GM23338 (cell line): ENCODE measurements around the gene TMEM182. TPM values are rescaled to one million over a fixed set of nuclear protein-coding genes. Genes with fewer than 3 reads are reported as not detected.

Experiments
- ATAC-seq: fragments of 200-7000 bp; cut with Tn5 transposase; 3 replicates; pipeline ENCODE4 v1.9.1; 2020
- DNase-seq: peaks from one replicate; pipeline ENCODE4 v3.0.0-alpha.2; 2015; ENCODE audit warnings: low spot score
- H2AFZ ChIP-seq: fragments of 200-600 bp; sonication (generic); 2 replicates; pipeline ENCODE4 v1.8.0; 2016; ENCODE audit warnings: antibody characterized with exemption, mild to moderate bottlenecking, moderate library complexity
- H3F3A ChIP-seq: fragments of 200-600 bp; sonication (generic); replicated peaks from 2 replicates; pipeline ENCODE4 v1.8.0; 2017; ENCODE audit warnings: antibody characterized with exemption, mixed run types, low read depth
- H3K27ac ChIP-seq: fragments of 200-600 bp; sonication (generic); 2 replicates; pipeline ENCODE4 v1.6.1; 2016; ENCODE audit warnings: low read depth
- H3K27me3 ChIP-seq: fragments of 200-600 bp; sonication (generic); 2 replicates; pipeline ENCODE4 v1.8.0; 2016; ENCODE audit warnings: mild to moderate bottlenecking, mixed run types, moderate library complexity; ENCODE audit not compliant: insufficient read depth
- H3K36me3 ChIP-seq: fragments of 200-600 bp; sonication (generic); 2 replicates; pipeline ENCODE4 v1.8.0; 2016; ENCODE audit warnings: mild to moderate bottlenecking; ENCODE audit not compliant: insufficient read depth
- H3K4me1 ChIP-seq: fragments of 200-600 bp; sonication (generic); 2 replicates; pipeline ENCODE4 v1.8.0; 2016; ENCODE audit warnings: mild to moderate bottlenecking, moderate library complexity; ENCODE audit not compliant: insufficient read depth
- H3K4me2 ChIP-seq: fragments of 200-600 bp; sonication (generic); 2 replicates; pipeline ENCODE4 v1.7.1; 2017; ENCODE audit warnings: mixed run types
- H3K4me3 ChIP-seq: fragments of 200-600 bp; sonication (generic); 2 replicates; pipeline ENCODE4 v1.6.1; 2016; ENCODE audit warnings: mixed run types
- H3K79me2 ChIP-seq: fragments of 200-600 bp; sonication (generic); replicated peaks from 2 replicates; pipeline ENCODE4 v1.8.0; 2017; ENCODE audit warnings: mild to moderate bottlenecking; ENCODE audit not compliant: insufficient read depth
- H3K9me2 ChIP-seq: fragments of 200-600 bp; sonication (generic); 2 replicates; pipeline ENCODE4 v1.8.0; 2017; ENCODE audit not compliant: insufficient read depth
- H4K20me1 ChIP-seq: fragments of 200-600 bp; sonication (generic); replicated peaks from 2 replicates; pipeline ENCODE4 v1.8.0; 2017; ENCODE audit warnings: mild to moderate bottlenecking; ENCODE audit not compliant: insufficient read depth
- H3K27ac Mint-ChIP-seq: 2 replicates; pipeline ENCODE4 v1.8.0; 2020; ENCODE audit warnings: inconsistent platforms, mild to moderate bottlenecking, moderate library complexity, mixed read lengths
- H3K27me3 Mint-ChIP-seq: 3 replicates; pipeline ENCODE4 v1.8.0; 2022; ENCODE audit warnings: low read depth, mild to moderate bottlenecking, moderate library complexity, mixed read lengths, inconsistent platforms; ENCODE audit not compliant: insufficient read depth, poor library complexity
- H3K36me3 Mint-ChIP-seq: 3 replicates; pipeline ENCODE4 v1.8.0; 2021; ENCODE audit warnings: low read depth, mild to moderate bottlenecking, inconsistent platforms, moderate library complexity, mixed read lengths
- H3K4me1 Mint-ChIP-seq: 3 replicates; pipeline ENCODE4 v1.8.0; 2020; ENCODE audit warnings: mild to moderate bottlenecking, inconsistent platforms, mixed read lengths
- H3K4me3 Mint-ChIP-seq: 3 replicates; pipeline ENCODE4 v1.8.0; 2021; ENCODE audit warnings: moderate library complexity, mild to moderate bottlenecking, inconsistent platforms, mixed read lengths
- H3K9me3 Mint-ChIP-seq: 3 replicates; pipeline ENCODE4 v1.8.0; 2020; ENCODE audit warnings: moderate library complexity, mild to moderate bottlenecking, inconsistent platforms, mixed read lengths
- CREB1 ChIP-seq: fragments of 250-450 bp; sonication (Bioruptor Pico); IDR thresholded peaks from 2 replicates; pipeline ENCODE4 v1.5.0; 2020; ENCODE audit warnings: low read depth, mild to moderate bottlenecking, moderate library complexity
- EZH2 ChIP-seq: fragments of 200-600 bp; sonication (generic); IDR thresholded peaks from one replicate; pipeline ENCODE4 v1.8.0; 2017; ENCODE audit warnings: antibody characterized with exemption, mild to moderate bottlenecking, low read depth; ENCODE audit not compliant: unreplicated experiment
- EZH2phosphoT487 ChIP-seq: fragments of 200-600 bp; sonication (generic); IDR thresholded peaks from one replicate; pipeline ENCODE4 v1.8.1; 2018; ENCODE audit warnings: antibody characterized with exemption; ENCODE audit not compliant: unreplicated experiment
- JUNB ChIP-seq: IDR thresholded peaks from one replicate; pipeline ENCODE4 v1.6.1; 2016; ENCODE audit warnings: antibody characterized with exemption; ENCODE audit not compliant: unreplicated experiment
- NANOG ChIP-seq: IDR thresholded peaks from 2 replicates; pipeline ENCODE4 v1.6.1; 2016; ENCODE audit warnings: antibody characterized with exemption, borderline replicate concordance
- POLR2AphosphoS5 ChIP-seq: IDR thresholded peaks from 2 replicates; pipeline ENCODE4 v1.6.1; 2016; ENCODE audit warnings: antibody characterized with exemption, low read depth
- REST ChIP-seq: IDR thresholded peaks from one replicate; pipeline ENCODE4 v1.6.1; 2018; ENCODE audit warnings: antibody characterized with exemption; ENCODE audit not compliant: unreplicated experiment
- STAT1 ChIP-seq: IDR thresholded peaks from one replicate; pipeline ENCODE4 v1.6.1; 2016; ENCODE audit warnings: antibody characterized with exemption; ENCODE audit not compliant: unreplicated experiment
- ZNF114 ChIP-seq: fragments of 250-450 bp; sonication (Bioruptor Pico); IDR thresholded peaks from 2 replicates; pipeline ENCODE4 v1.5.0; 2020; ENCODE audit warnings: mild to moderate bottlenecking, moderate library complexity
- ZNF331 ChIP-seq: fragments of 250-450 bp; sonication (Bioruptor Pico); IDR thresholded peaks from 2 replicates; pipeline ENCODE4 v1.5.0; 2020; ENCODE audit warnings: low read depth, mild to moderate bottlenecking, moderate library complexity
- polyA plus RNA-seq: library from polyadenylated mRNA; unstranded; fragments of >200 nt; fragmentation: Nextera tagmentation; extraction: Ambion mirVana; gene quantifications from 2 replicates; pipeline ENCODE4 v1.2.1, GENCODE V29; 2016
- total RNA-seq: library from RNA; depleted of rRNA; stranded (reverse); fragments of >200 nt; shearing (Covaris generic); gene quantifications from 2 replicates; pipeline ENCODE4 v1.2.3, GENCODE V29; 2014
- TF ChIP-seq, protein P1 (sequence below), 2 experiments: fragments of 200-600 bp in 1 of 2; sonication (generic) in 1 of 2; conservative IDR thresholded peaks; 2 replicates each; pipeline versions ENCODE4 v1.5.1 to v1.6.1; 2016 to 2017; ENCODE audit warnings: antibody characterized with exemption in 2 of 2, low read depth in 2 of 2, mild to moderate bottlenecking in 2 of 2, moderate library complexity in 1 of 2
- TF ChIP-seq, protein P2 (sequence below): IDR thresholded peaks from 2 replicates; pipeline ENCODE4 v1.6.1; 2016; ENCODE audit warnings: antibody characterized with exemption
- TF ChIP-seq, protein P3 (sequence below): fragments of 250-450 bp; sonication (Bioruptor Pico); IDR thresholded peaks from 2 replicates; pipeline ENCODE4 v1.5.0; 2020; ENCODE audit warnings: mild to moderate bottlenecking, moderate library complexity

The TMEM182 gene
- total and polyA plus RNA-seq, 2 experiments from 2014 or later: 5.2 to 7.2 TPM

GRCh38 chr2:102768253-102768652 lies 6.4 kb downstream of the TMEM182 start:
- Histone ChIP-seq H3K9me2 (no peaks in the 10 kb centered on the region), H3K27me3 (no peaks in the 10 kb centered on the region), H3K27ac (no peak overlapping the region), H4K20me1 (no peaks in the 10 kb centered on the region), H2AFZ (no peak overlapping the region), H3K4me2 (no peak overlapping the region), H3K4me1 (no peaks in the 10 kb centered on the region), H3K79me2 (no peaks in the 10 kb centered on the region), H3K4me3 (no peak overlapping the region), H3F3A (no peaks in the 10 kb centered on the region), H3K36me3 (no peaks in the 10 kb centered on the region)
- Mint-ChIP-seq H3K36me3 (peaks cover 17% of the 10 kb centered on the region), H3K4me3 (no peak overlapping the region), H3K27ac (no peak overlapping the region), H3K27me3 (no peaks in the 10 kb centered on the region), H3K9me3 (no peaks in the 10 kb centered on the region), H3K4me1 (peaks cover 4% of the 10 kb centered on the region)
- DNase-seq: no peak
- no peak for TF ChIP-seq NANOG
- no peak for TF ChIP-seq REST
- TF ChIP-seq POLR2AphosphoS5: no peak
- TF ChIP-seq EZH2phosphoT487: no peak
- TF ChIP-seq JUNB: no peak
- TF ChIP-seq EZH2: no peak
- TF ChIP-seq STAT1: no peak
- TF ChIP-seq ZNF114: no peak
- TF ChIP-seq, protein P1, sequence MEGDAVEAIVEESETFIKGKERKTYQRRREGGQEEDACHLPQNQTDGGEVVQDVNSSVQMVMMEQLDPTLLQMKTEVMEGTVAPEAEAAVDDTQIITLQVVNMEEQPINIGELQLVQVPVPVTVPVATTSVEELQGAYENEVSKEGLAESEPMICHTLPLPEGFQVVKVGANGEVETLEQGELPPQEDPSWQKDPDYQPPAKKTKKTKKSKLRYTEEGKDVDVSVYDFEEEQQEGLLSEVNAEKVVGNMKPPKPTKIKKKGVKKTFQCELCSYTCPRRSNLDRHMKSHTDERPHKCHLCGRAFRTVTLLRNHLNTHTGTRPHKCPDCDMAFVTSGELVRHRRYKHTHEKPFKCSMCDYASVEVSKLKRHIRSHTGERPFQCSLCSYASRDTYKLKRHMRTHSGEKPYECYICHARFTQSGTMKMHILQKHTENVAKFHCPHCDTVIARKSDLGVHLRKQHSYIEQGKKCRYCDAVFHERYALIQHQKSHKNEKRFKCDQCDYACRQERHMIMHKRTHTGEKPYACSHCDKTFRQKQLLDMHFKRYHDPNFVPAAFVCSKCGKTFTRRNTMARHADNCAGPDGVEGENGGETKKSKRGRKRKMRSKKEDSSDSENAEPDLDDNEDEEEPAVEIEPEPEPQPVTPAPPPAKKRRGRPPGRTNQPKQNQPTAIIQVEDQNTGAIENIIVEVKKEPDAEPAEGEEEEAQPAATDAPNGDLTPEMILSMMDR (conservative IDR thresholded peaks at IDR 0.05; ENCODE audit: low read depth in 2 of 2): no peak
- TF ChIP-seq ZNF331 (CRISPR knock-in tag): no peak
- TF ChIP-seq, protein P2, sequence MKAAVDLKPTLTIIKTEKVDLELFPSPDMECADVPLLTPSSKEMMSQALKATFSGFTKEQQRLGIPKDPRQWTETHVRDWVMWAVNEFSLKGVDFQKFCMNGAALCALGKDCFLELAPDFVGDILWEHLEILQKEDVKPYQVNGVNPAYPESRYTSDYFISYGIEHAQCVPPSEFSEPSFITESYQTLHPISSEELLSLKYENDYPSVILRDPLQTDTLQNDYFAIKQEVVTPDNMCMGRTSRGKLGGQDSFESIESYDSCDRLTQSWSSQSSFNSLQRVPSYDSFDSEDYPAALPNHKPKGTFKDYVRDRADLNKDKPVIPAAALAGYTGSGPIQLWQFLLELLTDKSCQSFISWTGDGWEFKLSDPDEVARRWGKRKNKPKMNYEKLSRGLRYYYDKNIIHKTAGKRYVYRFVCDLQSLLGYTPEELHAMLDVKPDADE: no peak
- TF ChIP-seq, protein P3, sequence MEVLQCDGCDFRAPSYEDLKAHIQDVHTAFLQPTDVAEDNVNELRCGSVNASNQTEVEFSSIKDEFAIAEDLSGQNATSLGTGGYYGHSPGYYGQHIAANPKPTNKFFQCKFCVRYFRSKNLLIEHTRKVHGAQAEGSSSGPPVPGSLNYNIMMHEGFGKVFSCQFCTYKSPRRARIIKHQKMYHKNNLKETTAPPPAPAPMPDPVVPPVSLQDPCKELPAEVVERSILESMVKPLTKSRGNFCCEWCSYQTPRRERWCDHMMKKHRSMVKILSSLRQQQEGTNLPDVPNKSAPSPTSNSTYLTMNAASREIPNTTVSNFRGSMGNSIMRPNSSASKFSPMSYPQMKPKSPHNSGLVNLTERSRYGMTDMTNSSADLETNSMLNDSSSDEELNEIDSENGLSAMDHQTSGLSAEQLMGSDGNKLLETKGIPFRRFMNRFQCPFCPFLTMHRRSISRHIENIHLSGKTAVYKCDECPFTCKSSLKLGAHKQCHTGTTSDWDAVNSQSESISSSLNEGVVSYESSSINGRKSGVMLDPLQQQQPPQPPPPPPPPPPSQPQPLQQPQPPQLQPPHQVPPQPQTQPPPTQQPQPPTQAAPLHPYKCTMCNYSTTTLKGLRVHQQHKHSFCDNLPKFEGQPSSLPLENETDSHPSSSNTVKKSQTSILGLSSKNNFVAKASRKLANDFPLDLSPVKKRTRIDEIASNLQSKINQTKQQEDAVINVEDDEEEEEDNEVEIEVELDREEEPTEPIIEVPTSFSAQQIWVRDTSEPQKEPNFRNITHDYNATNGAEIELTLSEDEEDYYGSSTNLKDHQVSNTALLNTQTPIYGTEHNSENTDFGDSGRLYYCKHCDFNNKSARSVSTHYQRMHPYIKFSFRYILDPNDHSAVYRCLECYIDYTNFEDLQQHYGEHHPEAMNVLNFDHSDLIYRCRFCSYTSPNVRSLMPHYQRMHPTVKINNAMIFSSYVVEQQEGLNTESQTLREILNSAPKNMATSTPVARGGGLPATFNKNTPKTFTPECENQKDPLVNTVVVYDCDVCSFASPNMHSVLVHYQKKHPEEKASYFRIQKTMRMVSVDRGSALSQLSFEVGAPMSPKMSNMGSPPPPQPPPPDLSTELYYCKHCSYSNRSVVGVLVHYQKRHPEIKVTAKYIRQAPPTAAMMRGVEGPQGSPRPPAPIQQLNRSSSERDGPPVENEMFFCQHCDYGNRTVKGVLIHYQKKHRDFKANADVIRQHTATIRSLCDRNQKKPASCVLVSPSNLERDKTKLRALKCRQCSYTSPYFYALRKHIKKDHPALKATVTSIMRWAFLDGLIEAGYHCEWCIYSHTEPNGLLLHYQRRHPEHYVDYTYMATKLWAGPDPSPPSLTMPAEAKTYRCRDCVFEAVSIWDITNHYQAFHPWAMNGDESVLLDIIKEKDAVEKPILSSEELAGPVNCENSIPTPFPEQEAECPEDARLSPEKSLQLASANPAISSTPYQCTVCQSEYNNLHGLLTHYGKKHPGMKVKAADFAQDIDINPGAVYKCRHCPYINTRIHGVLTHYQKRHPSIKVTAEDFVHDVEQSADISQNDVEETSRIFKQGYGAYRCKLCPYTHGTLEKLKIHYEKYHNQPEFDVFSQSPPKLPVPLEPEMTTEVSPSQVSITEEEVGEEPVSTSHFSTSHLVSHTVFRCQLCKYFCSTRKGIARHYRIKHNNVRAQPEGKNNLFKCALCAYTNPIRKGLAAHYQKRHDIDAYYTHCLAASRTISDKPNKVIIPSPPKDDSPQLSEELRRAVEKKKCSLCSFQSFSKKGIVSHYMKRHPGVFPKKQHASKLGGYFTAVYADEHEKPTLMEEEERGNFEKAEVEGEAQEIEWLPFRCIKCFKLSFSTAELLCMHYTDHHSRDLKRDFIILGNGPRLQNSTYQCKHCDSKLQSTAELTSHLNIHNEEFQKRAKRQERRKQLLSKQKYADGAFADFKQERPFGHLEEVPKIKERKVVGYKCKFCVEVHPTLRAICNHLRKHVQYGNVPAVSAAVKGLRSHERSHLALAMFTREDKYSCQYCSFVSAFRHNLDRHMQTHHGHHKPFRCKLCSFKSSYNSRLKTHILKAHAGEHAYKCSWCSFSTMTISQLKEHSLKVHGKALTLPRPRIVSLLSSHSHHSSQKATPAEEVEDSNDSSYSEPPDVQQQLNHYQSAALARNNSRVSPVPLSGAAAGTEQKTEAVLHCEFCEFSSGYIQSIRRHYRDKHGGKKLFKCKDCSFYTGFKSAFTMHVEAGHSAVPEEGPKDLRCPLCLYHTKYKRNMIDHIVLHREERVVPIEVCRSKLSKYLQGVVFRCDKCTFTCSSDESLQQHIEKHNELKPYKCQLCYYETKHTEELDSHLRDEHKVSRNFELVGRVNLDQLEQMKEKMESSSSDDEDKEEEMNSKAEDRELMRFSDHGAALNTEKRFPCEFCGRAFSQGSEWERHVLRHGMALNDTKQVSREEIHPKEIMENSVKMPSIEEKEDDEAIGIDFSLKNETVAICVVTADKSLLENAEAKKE: no peak
- TF ChIP-seq CREB1 (CRISPR knock-in tag): no peak
- no peak for ATAC-seq
